H9 (cell line): ENCODE data around the gene RGS3. TPM values are rescaled to one million over a fixed set of nuclear protein-coding genes. Genes with fewer than 3 reads are reported as not detected.
A peak's percentile ranks its signal among the peaks of the same experiment; 100 is the strongest.

Experiments used
- DNase-seq: peaks from one replicate; pipeline ENCODE4 v3.0.0-alpha.2; 2017
- H2AFZ ChIP-seq: one replicate; pipeline ENCODE4 v1.6.1; 2013; ENCODE audit warnings: mild to moderate bottlenecking, low read length, control low read depth, moderate library complexity
- H2AK5ac ChIP-seq: 2 replicates; pipeline ENCODE4 v1.6.1; 2013; ENCODE audit warnings: low read length, control low read depth, mixed read lengths; ENCODE audit not compliant: insufficient read length
- H2BK120ac ChIP-seq: one replicate; pipeline ENCODE4 v1.6.1; 2013; ENCODE audit warnings: low read depth, mild to moderate bottlenecking, low read length, control low read depth, inconsistent platforms; ENCODE audit not compliant: poor library complexity, severe bottlenecking
- H2BK12ac ChIP-seq: 2 replicates; pipeline ENCODE4 v1.6.1; 2013; ENCODE audit warnings: low read length, control low read depth, mixed read lengths, low read depth; ENCODE audit not compliant: insufficient read length
- H2BK15ac ChIP-seq: 2 replicates; pipeline ENCODE4 v1.6.1; 2013; ENCODE audit warnings: low read depth, low read length, control low read depth
- H2BK20ac ChIP-seq: one replicate; pipeline ENCODE4 v1.6.1; 2013; ENCODE audit warnings: low read depth, mild to moderate bottlenecking, low read length, control low read depth, inconsistent platforms; ENCODE audit not compliant: poor library complexity, severe bottlenecking
- H2BK5ac ChIP-seq: 2 replicates; pipeline ENCODE4 v1.6.1; 2013; ENCODE audit warnings: low read length, control low read depth, mixed read lengths; ENCODE audit not compliant: insufficient read length
- H3K14ac ChIP-seq: 2 replicates; pipeline ENCODE4 v1.6.1; 2013; ENCODE audit warnings: low read length, control low read depth; ENCODE audit not compliant: insufficient read depth
- H3K18ac ChIP-seq: 2 replicates; pipeline ENCODE4 v1.6.1; 2013; ENCODE audit warnings: low read depth, mild to moderate bottlenecking, mixed read lengths, low read length, control low read depth; ENCODE audit not compliant: insufficient read length
- H3K23ac ChIP-seq: 2 replicates; pipeline ENCODE4 v1.6.1; 2013; ENCODE audit warnings: low read length, control low read depth, mixed read lengths, low read depth; ENCODE audit not compliant: insufficient read length
- H3K23me2 ChIP-seq: 2 replicates; pipeline ENCODE4 v1.6.1; 2013; ENCODE audit warnings: low read depth, mild to moderate bottlenecking, mixed read lengths, low read length, control low read depth; ENCODE audit not compliant: insufficient read length, poor library complexity, severe bottlenecking
- H3K27ac ChIP-seq: 2 replicates; pipeline ENCODE4 v1.5.1; 2013; ENCODE audit warnings: low read length, control low read depth, mixed read lengths, low read depth; ENCODE audit not compliant: insufficient read length
- H3K27me3 ChIP-seq: 2 replicates; pipeline ENCODE4 v1.6.1; 2013; ENCODE audit warnings: low read length, control low read depth, inconsistent platforms; ENCODE audit not compliant: insufficient read depth
- H3K4ac ChIP-seq: 2 replicates; pipeline ENCODE4 v1.6.1; 2013; ENCODE audit warnings: low read depth, mild to moderate bottlenecking, control low read depth, inconsistent platforms, low read length, moderate library complexity
- H3K4me1 ChIP-seq: 2 replicates; pipeline ENCODE4 v1.6.1; 2013; ENCODE audit warnings: low read length, control low read depth, inconsistent platforms; ENCODE audit not compliant: insufficient read depth
- H3K4me2 ChIP-seq: 2 replicates; pipeline ENCODE4 v1.6.1; 2013; ENCODE audit warnings: low read length, control low read depth, mixed read lengths; ENCODE audit not compliant: insufficient read length, insufficient read depth
- H3K56ac ChIP-seq: 2 replicates; pipeline ENCODE4 v1.6.1; 2013; ENCODE audit warnings: low read depth, mild to moderate bottlenecking, mixed read lengths, low read length, control low read depth; ENCODE audit not compliant: insufficient read length
- H3K79me1 ChIP-seq: 2 replicates; pipeline ENCODE4 v1.6.1; 2013; ENCODE audit warnings: low read depth, mild to moderate bottlenecking, moderate library complexity, low read length, control low read depth, inconsistent platforms; ENCODE audit not compliant: insufficient read depth, poor library complexity, severe bottlenecking
- H3K79me2 ChIP-seq: 2 replicates; pipeline ENCODE4 v1.6.1; 2013; ENCODE audit warnings: low read length, control low read depth, inconsistent platforms; ENCODE audit not compliant: insufficient read depth
- H3K9ac ChIP-seq: 2 replicates; pipeline ENCODE4 v1.6.1; 2013; ENCODE audit warnings: low read length, control low read depth, mixed read lengths; ENCODE audit not compliant: insufficient read length; ENCODE audit errors: extremely low read depth
- H3K9me3 ChIP-seq: one replicate; pipeline ENCODE4 v1.6.1; 2013; ENCODE audit warnings: low read depth, low read length, inconsistent platforms; ENCODE audit not compliant: control insufficient read depth
- H3T11ph ChIP-seq: one replicate; pipeline ENCODE4 v1.6.1; 2013; ENCODE audit warnings: mild to moderate bottlenecking, low read length, control low read depth, inconsistent platforms
- H4K20me1 ChIP-seq: one replicate; pipeline ENCODE4 v1.6.1; 2013; ENCODE audit not compliant: control insufficient read depth, insufficient read length, insufficient read depth
- H4K5ac ChIP-seq: 2 replicates; pipeline ENCODE4 v1.6.1; 2013; ENCODE audit warnings: low read depth, mild to moderate bottlenecking, mixed read lengths, low read length, control low read depth; ENCODE audit not compliant: insufficient read length
- H4K8ac ChIP-seq: replicated peaks from 2 replicates; pipeline ENCODE4 v1.6.1; 2013; ENCODE audit warnings: low read length, control low read depth, mixed read lengths, low read depth; ENCODE audit not compliant: insufficient read length
- H4K91ac ChIP-seq: 2 replicates; pipeline ENCODE4 v1.6.1; 2013; ENCODE audit warnings: low read depth, mild to moderate bottlenecking, moderate library complexity, mixed read lengths, low read length, control low read depth; ENCODE audit not compliant: insufficient read length
- H3K27ac Mint-ChIP-seq, 3 experiments: 2 replicates in 2 of 3; 3 replicates in 1 of 3; pipeline ENCODE4 v1.8.0; 2020 to 2021; ENCODE audit warnings: mixed read lengths in 3 of 3, mild to moderate bottlenecking in 1 of 3, moderate library complexity in 1 of 3
- H3K27me3 Mint-ChIP-seq: 2 replicates; pipeline ENCODE4 v1.8.0; 2021; ENCODE audit warnings: low read depth, mild to moderate bottlenecking, moderate library complexity, mixed read lengths
- H3K36me3 Mint-ChIP-seq, 3 experiments: 2 replicates in 2 of 3; 3 replicates in 1 of 3; pipeline ENCODE4 v1.8.0; 2020 to 2021; ENCODE audit warnings: low read depth in 3 of 3, mixed read lengths in 3 of 3; ENCODE audit not compliant: insufficient read depth in 1 of 3
- H3K4me1 Mint-ChIP-seq, 2 experiments: 2 replicates each; pipeline ENCODE4 v1.8.0; 2020; ENCODE audit warnings: mixed read lengths in 2 of 2
- H3K4me3 Mint-ChIP-seq, 2 experiments: 2 replicates in 1 of 2; 3 replicates in 1 of 2; pipeline ENCODE4 v1.8.0; 2020 to 2021; ENCODE audit warnings: mild to moderate bottlenecking in 2 of 2, mixed read lengths in 2 of 2, moderate library complexity in 1 of 2
- H3K9me3 Mint-ChIP-seq, 2 experiments: 2 replicates in 1 of 2; 3 replicates in 1 of 2; pipeline ENCODE4 v1.8.0; 2020; ENCODE audit warnings: mild to moderate bottlenecking in 2 of 2, mixed read lengths in 2 of 2, moderate library complexity in 1 of 2
- CTCF ChIP-seq: fragments of 200-600 bp; sonication (generic); conservative IDR thresholded peaks from 3 replicates; pipeline ENCODE4 v1.8.0; 2021; ENCODE audit warnings: antibody characterized with exemption, mild to moderate bottlenecking
- WGBS: extraction: QIAGEN DNeasy Blood & Tissue Kit; methylation state at CpG from one replicate; pipeline ENCODE4 v1.1.7; 2013; ENCODE audit warnings: missing lambda C conversion rate, low lambda C conversion rate, mixed read lengths; ENCODE audit not compliant: insufficient read length; ENCODE audit errors: extremely low coverage; 5-methylcytosine and 5-hydroxymethylcytosine counted together
- total RNA-seq: library from RNA; stranded (reverse); gene quantifications from 2 replicates; pipeline ENCODE4 v1.2.1, GENCODE V29; 2021

The RGS3 gene
- total RNA-seq, 1 experiment from 2014 or later, result 13.9 TPM

- Histone ChIP-seq H3K4me1 (peaks cover 20% of the 10 kb centered on the region; the same call in 1 of the 2 replicates), H3K14ac (peak overlapping the region; percentile 51; the same call in 1 of the 2 replicates), H4K8ac (no peak overlapping the region), H3K4ac (no peak overlapping the region), H3K27me3 (no peaks in the 10 kb centered on the region), H3K56ac (no peak overlapping the region), H3T11ph (no peak overlapping the region), H2BK15ac (no peak overlapping the region), H3K79me2 (no peaks in the 10 kb centered on the region), H3K4me2 (no peak overlapping the region), H2AFZ (no peak overlapping the region), H3K23me2 (no peaks in the 10 kb centered on the region), H3K79me1 (no peaks in the 10 kb centered on the region), H2BK20ac (no peak overlapping the region), H3K9ac (no peak overlapping the region), H4K5ac (no peak overlapping the region), H3K27ac (no peak overlapping the region), H3K9me3 (no peaks in the 10 kb centered on the region), H4K20me1 (no peaks in the 10 kb centered on the region), H3K23ac (no peak overlapping the region), H3K18ac (peak overlapping the region; percentile 45), H2AK5ac (no peak overlapping the region), H2BK120ac (no peak overlapping the region), H2BK12ac (no peak overlapping the region), H4K91ac (no peak overlapping the region), H2BK5ac (no peak overlapping the region)
- H3K4me1 Mint-ChIP-seq, result peaks cover 51 to 64% of the 10 kb centered on the region in 2 experiments
- TF ChIP-seq CTCF, result no peak
- H3K36me3 Mint-ChIP-seq, result no peaks in the 10 kb centered on the region; a peak in 1 of 7 replicates
- H3K27me3 Mint-ChIP-seq, result peaks cover 7% of the 10 kb centered on the region; the same call in 1 of the 2 replicates
- no peak overlapping the region for H3K4me3 Mint-ChIP-seq
- WGBS, result no CpG with 5 or more reads among the region's 12 CpGs
- DNase-seq, result peak; percentile 12
- no peaks in the 10 kb centered on the region for H3K9me3 Mint-ChIP-seq
- no peak overlapping the region; a peak in 1 of 7 replicates for H3K27ac Mint-ChIP-seq
Measured at GRCh38 chr9:113619491-113620376, 156.2 kb downstream of the RGS3 start.
